Activated CD8-positive, alpha-beta T cell treated with anti-CD3 and anti-CD28 coated beads for 36 hours (primary cell): ENCODE measurements around the gene B3GNT8. TPM values are rescaled to one million over a fixed set of nuclear protein-coding genes. Genes with fewer than 3 reads are reported as not detected.
"Not testable (repeated sequence)": the region's sequence is repeated elsewhere in the genome, so short reads cannot be mapped to it uniquely, and the experiment has no call there.

Source experiments
- ATAC-seq: fragments of 200-7000 bp; cut with Tn5 transposase; one replicate; pipeline ENCODE4 v1.10.0; 2021; ENCODE audit warnings: mild to moderate bottlenecking, moderate library complexity
- CTCF ChIA-PET: fragments of 350-600 bp; sonication (Branson Sonifier 250); formaldehyde crosslinking; loops from one replicate; lab custom pipeline; 2021; ENCODE audit warnings: antibody characterized with exemption; lab: Charles Lee
- POLR2A ChIA-PET: fragments of 350-600 bp; sonication (Branson Sonifier 250); formaldehyde crosslinking; loops from one replicate; lab custom pipeline; 2021; ENCODE audit warnings: antibody characterized with exemption; lab: Charles Lee
- DNase-seq: peaks from one replicate; pipeline ENCODE4 v3.0.0-alpha.2; 2020
- H3K27ac Mint-ChIP-seq: one replicate; pipeline ENCODE4 v1.8.0; 2021; ENCODE audit warnings: mild to moderate bottlenecking, mixed read lengths
- H3K27me3 Mint-ChIP-seq: one replicate; pipeline ENCODE4 v1.8.0; 2021; ENCODE audit warnings: mixed read lengths
- H3K36me3 Mint-ChIP-seq: one replicate; pipeline ENCODE4 v1.8.0; 2021; ENCODE audit warnings: low read depth, mixed read lengths
- H3K4me1 Mint-ChIP-seq: one replicate; pipeline ENCODE4 v1.8.0; 2021; ENCODE audit warnings: low read depth, mixed read lengths
- H3K4me3 Mint-ChIP-seq: one replicate; pipeline ENCODE4 v1.8.0; 2021; ENCODE audit warnings: mild to moderate bottlenecking, moderate library complexity, mixed read lengths
- H3K9me3 Mint-ChIP-seq: one replicate; pipeline ENCODE4 v1.8.0; 2021; ENCODE audit warnings: mixed read lengths
- intact Hi-C: fragments of 100-400 bp; cut with micrococcal nuclease; formaldehyde crosslinking; loops from one replicate; pipeline ENCODE4 v1.10.0; 2022
- total RNA-seq, 2 experiments: library from RNA; stranded (reverse); gene quantifications; one replicate each; pipeline ENCODE4 v1.2.3, GENCODE V29; 2021
- TF ChIP-seq, protein P1 (sequence below): fragments of 200-600 bp; IDR thresholded peaks from one replicate; pipeline ENCODE4 v1.8.0; 2022; ENCODE audit warnings: antibody characterized with exemption, mild to moderate bottlenecking

Gene B3GNT8
- total RNA-seq, 2 experiments from 2014 or later: 0.59 to 1.1 TPM

DNA sequence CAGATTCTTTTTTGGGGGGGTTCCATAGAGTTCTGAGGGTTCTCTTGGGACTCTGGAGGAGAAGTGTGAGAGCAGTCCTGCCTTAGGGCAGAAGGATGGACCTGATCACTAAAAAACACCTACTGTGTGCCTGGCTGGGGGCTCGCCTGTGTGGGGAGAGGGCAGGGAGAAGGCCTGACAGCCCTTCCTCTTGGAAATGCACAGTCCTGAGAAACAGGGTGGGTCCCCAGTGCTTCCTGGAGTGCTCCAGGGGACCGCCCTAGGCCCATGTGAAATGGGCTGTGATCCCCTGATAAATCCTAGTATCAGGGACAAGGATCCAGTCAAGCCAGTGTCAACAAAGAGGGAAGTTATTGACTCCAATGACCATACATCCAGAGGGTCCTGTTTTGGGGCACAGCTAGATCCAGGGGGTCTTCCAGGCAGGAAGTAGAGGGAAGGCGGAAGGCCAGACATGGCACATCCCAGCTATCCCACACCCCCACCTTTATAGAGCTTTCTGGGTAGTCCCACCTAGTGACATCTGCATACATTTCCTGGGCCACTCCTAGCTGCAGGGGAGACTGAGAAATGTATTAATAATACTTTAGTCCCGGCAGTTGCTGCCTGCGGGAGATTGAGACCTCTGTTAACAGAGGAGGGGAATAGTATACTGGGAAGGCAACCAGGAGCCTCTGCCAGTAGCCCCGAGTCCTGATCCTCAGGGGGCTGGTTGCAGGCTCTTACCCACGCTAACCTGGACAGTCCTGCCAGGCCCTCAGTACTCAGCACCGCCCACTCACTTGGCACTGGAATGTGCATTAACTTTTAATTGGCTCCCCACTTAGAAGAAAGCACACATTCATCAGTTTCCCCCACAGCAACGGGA, 15.8 kb downstream of the B3GNT8 start:
- ChIA-PET CTCF (no interaction called here), POLR2A (no interaction called here)
- no peak for DNase-seq
- Mint-ChIP-seq H3K4me1 (peaks cover 12% of the 10 kb centered on the region), H3K4me3 (no peak overlapping the region), H3K9me3 (no peaks in the 10 kb centered on the region), H3K27ac (no peak overlapping the region), H3K36me3 (peaks cover 12% of the 10 kb centered on the region), H3K27me3 (no peaks in the 10 kb centered on the region)
- intact Hi-C loops: no loop called here
- TF ChIP-seq, protein P1, sequence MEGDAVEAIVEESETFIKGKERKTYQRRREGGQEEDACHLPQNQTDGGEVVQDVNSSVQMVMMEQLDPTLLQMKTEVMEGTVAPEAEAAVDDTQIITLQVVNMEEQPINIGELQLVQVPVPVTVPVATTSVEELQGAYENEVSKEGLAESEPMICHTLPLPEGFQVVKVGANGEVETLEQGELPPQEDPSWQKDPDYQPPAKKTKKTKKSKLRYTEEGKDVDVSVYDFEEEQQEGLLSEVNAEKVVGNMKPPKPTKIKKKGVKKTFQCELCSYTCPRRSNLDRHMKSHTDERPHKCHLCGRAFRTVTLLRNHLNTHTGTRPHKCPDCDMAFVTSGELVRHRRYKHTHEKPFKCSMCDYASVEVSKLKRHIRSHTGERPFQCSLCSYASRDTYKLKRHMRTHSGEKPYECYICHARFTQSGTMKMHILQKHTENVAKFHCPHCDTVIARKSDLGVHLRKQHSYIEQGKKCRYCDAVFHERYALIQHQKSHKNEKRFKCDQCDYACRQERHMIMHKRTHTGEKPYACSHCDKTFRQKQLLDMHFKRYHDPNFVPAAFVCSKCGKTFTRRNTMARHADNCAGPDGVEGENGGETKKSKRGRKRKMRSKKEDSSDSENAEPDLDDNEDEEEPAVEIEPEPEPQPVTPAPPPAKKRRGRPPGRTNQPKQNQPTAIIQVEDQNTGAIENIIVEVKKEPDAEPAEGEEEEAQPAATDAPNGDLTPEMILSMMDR: no peak
- no peak for ATAC-seq

DNA sequence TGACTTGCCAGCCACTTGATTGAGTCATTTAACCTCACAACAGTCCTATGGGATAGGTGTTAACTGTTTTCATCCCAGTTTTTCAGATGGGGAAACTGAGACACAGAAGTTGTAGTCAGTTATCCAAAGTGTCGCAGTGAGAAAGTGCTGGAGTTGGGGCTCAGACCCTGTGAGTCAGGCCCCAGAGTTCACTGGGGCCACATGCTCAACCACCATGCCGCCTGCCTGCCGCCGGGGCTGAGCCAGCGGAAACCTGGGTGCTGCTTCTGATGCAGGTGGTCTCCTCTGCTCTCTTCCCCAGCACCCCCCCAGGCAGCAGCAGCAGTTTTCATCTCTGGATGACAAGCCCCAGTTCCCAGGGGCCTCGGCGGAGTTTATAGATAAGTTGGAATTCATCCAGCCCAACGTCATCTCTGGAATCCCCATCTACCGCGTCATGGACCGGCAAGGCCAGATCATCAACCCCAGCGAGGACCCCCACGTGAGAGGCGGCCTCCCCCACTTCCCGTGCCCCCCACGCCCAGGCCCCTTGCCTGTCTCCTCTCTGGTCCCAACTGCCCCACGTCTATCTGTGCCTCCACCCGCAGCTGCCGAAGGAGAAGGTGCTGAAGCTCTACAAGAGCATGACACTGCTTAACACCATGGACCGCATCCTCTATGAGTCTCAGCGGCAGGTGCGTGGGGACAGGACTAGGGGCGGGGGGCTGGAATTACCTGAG, 16.7 kb downstream of the B3GNT8 start:
- H3K9me3 Mint-ChIP-seq: no peaks in the 10 kb centered on the region
- no peak overlapping the region for H3K27ac Mint-ChIP-seq
- peaks cover 12% of the 10 kb centered on the region for H3K4me1 Mint-ChIP-seq
- ChIA-PET POLR2A (no interaction called here), CTCF (no interaction called here)
- peaks cover 11% of the 10 kb centered on the region for H3K36me3 Mint-ChIP-seq
- intact Hi-C loops: no loop called here
- no peak overlapping the region for H3K4me3 Mint-ChIP-seq
- DNase-seq (no peak), ATAC-seq (no peak)
- TF ChIP-seq, protein P1: no peak
- H3K27me3 Mint-ChIP-seq: no peaks in the 10 kb centered on the region

- ChIA-PET CTCF (interaction anchor here (1.0 to 1.4 kb wide), 2 partner anchors 30 to 161 kb away, joined by 3 to 4 read pairs; partner anchors contain the start of gene DMAC2), POLR2A (interaction anchor here (1.8 kb wide), 1 partner anchor 11 kb away, joined by 9 read pairs; the partner anchor contains the start of gene BCKDHA)
- H3K36me3 Mint-ChIP-seq: peaks cover 11% of the 10 kb centered on the region
- TF ChIP-seq, protein P1: no peak
- H3K4me3 Mint-ChIP-seq: no peak overlapping the region
- H3K27me3 Mint-ChIP-seq: no peaks in the 10 kb centered on the region
- H3K4me1 Mint-ChIP-seq: peaks cover 12% of the 10 kb centered on the region
- no peak overlapping the region for H3K27ac Mint-ChIP-seq
- intact Hi-C loops: no loop called here
- ATAC-seq (no peak), DNase-seq (no peak)
- H3K9me3 Mint-ChIP-seq: no peaks in the 10 kb centered on the region
Observed at GRCh38 chr19:41409288-41409687, 17.9 kb downstream of the B3GNT8 start.

DNA sequence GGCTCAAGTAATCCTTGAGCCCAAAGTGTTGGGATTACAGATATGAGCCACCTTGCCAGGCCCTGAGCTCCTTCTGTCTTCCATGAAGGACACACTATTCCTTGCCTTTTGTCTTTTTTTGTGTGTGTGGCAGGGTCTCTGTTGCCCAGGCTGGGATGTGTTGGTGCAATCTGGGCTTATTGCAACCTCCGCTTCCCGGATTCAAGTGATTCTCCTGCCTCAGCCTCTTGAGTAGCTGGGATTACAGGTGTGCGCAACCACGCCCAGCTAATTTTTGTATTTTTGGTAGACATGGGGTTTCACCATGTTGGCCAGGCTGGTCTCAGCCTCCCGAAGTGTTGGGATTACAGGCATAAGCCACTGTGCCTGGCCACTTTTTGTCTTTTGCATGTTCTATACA, 18.3 kb downstream of the B3GNT8 start:
- H3K4me1 Mint-ChIP-seq: peaks cover 12% of the 10 kb centered on the region
- ATAC-seq, H3K4me3 Mint-ChIP-seq, H3K27ac Mint-ChIP-seq, DNase-seq, H3K9me3 Mint-ChIP-seq, H3K27me3 Mint-ChIP-seq, H3K36me3 Mint-ChIP-seq, intact Hi-C loops: not testable (repeated sequence)
- CTCF ChIA-PET: interaction anchor here (1.0 to 1.4 kb wide), 2 partner anchors 30 to 162 kb away, joined by 3 to 4 read pairs; partner anchors contain the start of gene DMAC2
- POLR2A ChIA-PET: interaction anchor here (0.8 to 1.8 kb wide), 5 partner anchors 10 to 74 kb away, joined by 3 to 9 read pairs (median 3); partner anchors contain the start of gene BCKDHA

- Mint-ChIP-seq H3K9me3 (no peaks in the 10 kb centered on the region), H3K27ac (no peak overlapping the region), H3K4me1 (peaks cover 12% of the 10 kb centered on the region), H3K27me3 (no peaks in the 10 kb centered on the region), H3K4me3 (no peak overlapping the region), H3K36me3 (peaks cover 2% of the 10 kb centered on the region)
- POLR2A ChIA-PET: interaction anchor here (0.6 to 1.8 kb wide), 7 partner anchors 10 to 384 kb away, joined by 3 to 9 read pairs (median 3); partner anchors contain the start of gene BCKDHA
- intact Hi-C loops: no loop called here
- DNase-seq (no peak), ATAC-seq (no peak)
- TF ChIP-seq, protein P1: no peak
- CTCF ChIA-PET: interaction anchor here (1.0 kb wide), 1 partner anchor 162 kb away, joined by 3 read pairs; no protein-coding TSS in a partner anchor
Observed at GRCh38 chr19:41408256-41408655, 18.9 kb downstream of the B3GNT8 start.
